H1 (cell line): ENCODE measurements around the gene YTHDF2. TPM values are rescaled to one million over a fixed set of nuclear protein-coding genes. Genes with fewer than 3 reads are reported as not detected.

ENCODE experiments used
- CBX5 ChIP-seq: fragments of 300-800, 300-1000 bp; sonication (generic); IDR thresholded peaks from 2 replicates; pipeline ENCODE4 v1.7.1; 2016; ENCODE audit warnings: antibody characterized with exemption, low read length, low read depth
- MAFK ChIP-seq: IDR thresholded peaks from 2 replicates; pipeline ENCODE4 v1.6.1; 2012; ENCODE audit warnings: low read depth, mild to moderate bottlenecking, improper control_type of control experiment, low read length
- polyA plus RNA-seq, 7 experiments: library from polyadenylated mRNA; depleted of rRNA in 3 of 7; stranded (reverse) in 5 of 7; unstranded in 2 of 7; fragments of >200 nt in 5 of 7; fragments of 200-250 nt in 2 of 7; gene quantifications; 1 replicate in 5 of 7; 2 replicates in 1 of 7; 4 replicates in 1 of 7; pipeline versions ENCODE4 v1.2.1 to v1.2.3, GENCODE V29; 2011 to 2013; ENCODE audit warnings: missing spikeins in 2 of 7, mixed read lengths in 2 of 7
- total RNA-seq: library from RNA; stranded (reverse); fragmentation: NEBNext Ultra II Directional; extraction: Animal tissue kit (Norgen Biotek cat#: 25700); gene quantifications from 2 replicates; pipeline ENCODE4 v1.2.1, GENCODE V29; 2021

The YTHDF2 gene
- total and polyA plus RNA-seq, 2 of the 8 experiments (the other 6 are each of a cell fraction or from before 2014, with no cell fraction given), result 128 to 164 TPM

GRCh38 chr1:28804071-28804470 is 67.3 kb downstream of the YTHDF2 start (continued):
- TF ChIP-seq MAFK (no peak), CBX5 (no peak)
